HG02973 (cell line): ENCODE results near the gene MNS1.
"Not testable (repeated sequence)": the region's sequence is repeated elsewhere in the genome, so short reads cannot be mapped to it uniquely, and the experiment has no call there.

ENCODE experiments used
- ATAC-seq: cut with Tn5 transposase; IDR thresholded peaks from one replicate; pipeline ENCODE4 v1.9.1; 2021; ENCODE audit warnings: moderate library complexity; ENCODE audit not compliant: unreplicated experiment

MNS1 gene

GRCh38 chr15:56456229-56456628, 8.7 kb downstream of the MNS1 start:
- no peak for ATAC-seq

GRCh38 chr15:56454836-56455235, 10.1 kb downstream of the MNS1 start:
- no peak for ATAC-seq

- ATAC-seq = no peak
Measured at GRCh38 chr15:56445746-56446145, 19.2 kb downstream of the MNS1 start.

- no peak for ATAC-seq
Measured at GRCh38 chr15:56442354-56442753, 22.6 kb downstream of the MNS1 start.

GRCh38 chr15:56440214-56440770, 24.6 kb downstream of the MNS1 start:
- ATAC-seq = no peak

DNA sequence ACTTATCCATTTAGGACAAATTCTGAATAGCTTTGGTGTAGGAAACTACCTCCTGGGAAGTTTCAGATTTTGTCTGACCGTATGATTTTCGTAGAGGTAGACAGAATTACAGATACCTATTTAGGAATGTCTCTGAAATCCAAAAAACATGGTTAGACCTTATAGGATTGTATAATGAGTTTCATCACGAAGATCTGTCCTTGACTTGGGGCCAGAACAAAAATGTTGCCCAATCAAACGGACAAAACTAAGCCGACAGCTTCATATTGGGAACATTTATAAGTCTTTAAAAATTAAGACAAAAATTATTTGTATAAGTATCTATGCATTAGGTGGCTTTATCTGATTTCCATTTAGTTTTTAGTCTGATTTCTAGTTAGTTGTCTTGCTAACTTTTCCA, 32.6 kb downstream of the MNS1 start:
- ATAC-seq = no peak

DNA sequence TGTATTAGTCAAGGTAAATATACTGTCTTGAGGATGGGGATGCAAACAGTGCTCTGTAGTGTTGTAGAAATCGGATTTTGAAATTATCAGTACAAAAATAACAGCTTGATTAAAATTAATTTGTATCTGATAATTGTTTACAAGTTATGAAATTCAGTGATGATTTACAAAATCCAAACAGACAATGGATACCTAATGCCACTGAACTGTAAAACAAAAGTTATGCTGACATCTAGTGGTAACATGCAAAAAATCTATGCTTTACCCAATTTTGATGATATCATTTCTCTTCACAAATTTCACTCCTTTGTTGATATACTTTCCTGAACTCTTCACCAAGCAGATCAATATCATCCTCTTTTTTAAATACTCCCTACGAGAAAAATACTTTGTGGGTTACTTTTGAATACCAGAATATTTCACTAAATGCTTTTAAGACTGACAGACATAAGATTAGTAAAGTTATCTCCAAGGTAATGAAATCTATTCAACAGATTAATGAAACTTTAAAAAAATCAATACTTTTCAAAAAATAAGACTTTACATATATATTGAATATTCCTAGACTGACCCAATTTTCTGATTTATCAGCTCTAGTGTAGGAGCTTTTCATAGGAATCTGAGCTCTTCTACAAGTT, 36.0 kb downstream of the MNS1 start:
- ATAC-seq = no peak

GRCh38 chr15:56425976-56426375, 39.0 kb downstream of the MNS1 start:
- no peak for ATAC-seq

GRCh38 chr15:56425276-56425675, 39.7 kb downstream of the MNS1 start:
- ATAC-seq = no peak

DNA sequence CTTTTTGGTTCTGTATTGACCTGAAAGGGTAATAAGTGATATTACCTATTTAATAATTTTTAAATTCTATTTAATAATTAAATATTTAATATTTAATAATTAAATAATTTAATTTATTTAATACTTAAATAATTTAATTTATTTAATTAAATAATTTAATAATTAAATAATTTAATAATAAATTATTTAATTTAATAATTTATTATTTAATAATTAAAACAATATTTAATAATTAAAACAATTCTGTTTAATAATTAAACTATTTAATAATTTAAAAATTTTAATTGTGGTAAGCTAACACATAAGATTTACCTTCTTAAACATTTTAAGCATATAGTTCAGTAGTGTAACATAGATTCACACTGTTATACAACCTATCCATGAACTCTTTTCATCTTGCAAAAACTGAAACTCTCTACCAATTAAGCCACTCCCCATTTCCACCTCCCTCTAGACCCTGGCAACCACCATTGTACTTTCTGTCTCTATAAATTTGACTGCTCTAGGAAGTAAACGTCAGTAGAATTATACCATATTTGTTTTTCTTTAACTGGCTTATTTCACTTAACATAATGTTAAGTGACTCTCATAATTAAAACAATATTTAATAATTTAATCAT, 51.7 kb downstream of the MNS1 start:
- not testable (repeated sequence) for ATAC-seq

GRCh38 chr15:56411122-56411749, 53.7 kb downstream of the MNS1 start:
- no peak for ATAC-seq

DNA sequence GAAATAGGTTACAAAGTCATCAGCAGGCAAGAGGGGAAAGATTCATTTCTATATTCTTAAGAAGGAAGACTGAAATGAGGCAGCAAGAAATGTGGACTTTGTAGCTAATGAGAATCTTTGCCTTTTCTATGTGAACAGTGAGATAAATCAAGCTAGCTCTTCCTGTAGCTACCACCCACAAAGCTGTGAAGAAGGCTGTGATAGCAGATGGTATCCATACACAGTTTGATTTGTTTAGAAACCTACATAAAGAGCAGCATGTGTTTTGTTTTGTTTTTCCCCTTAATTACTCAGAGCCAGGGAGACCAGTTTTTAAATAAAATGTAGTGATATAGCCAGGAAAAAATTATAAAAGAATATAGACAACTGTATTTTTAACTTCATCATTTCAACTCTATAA, 54.2 kb downstream of the MNS1 start:
- no peak for ATAC-seq

DNA sequence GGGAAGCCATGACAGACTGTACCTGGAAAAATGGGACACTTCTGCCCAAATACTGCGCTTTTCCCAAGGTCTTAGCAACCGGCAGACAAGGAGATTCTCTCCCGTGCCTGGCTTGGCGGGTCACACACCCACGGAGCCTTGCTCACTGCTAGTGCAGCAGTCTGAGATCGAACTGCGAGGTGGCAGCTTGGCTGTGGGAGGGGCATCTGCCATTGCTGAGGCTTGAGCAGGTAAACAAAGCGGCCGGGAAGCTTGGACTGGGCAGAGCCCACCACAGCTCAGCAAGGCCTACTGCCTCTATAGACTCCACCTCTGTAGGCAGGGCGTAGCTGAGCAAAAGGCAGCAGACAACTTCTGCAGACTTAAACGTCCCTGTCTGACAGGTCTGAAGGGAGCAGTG, 65.7 kb downstream of the MNS1 start:
- ATAC-seq = not testable (repeated sequence)

DNA sequence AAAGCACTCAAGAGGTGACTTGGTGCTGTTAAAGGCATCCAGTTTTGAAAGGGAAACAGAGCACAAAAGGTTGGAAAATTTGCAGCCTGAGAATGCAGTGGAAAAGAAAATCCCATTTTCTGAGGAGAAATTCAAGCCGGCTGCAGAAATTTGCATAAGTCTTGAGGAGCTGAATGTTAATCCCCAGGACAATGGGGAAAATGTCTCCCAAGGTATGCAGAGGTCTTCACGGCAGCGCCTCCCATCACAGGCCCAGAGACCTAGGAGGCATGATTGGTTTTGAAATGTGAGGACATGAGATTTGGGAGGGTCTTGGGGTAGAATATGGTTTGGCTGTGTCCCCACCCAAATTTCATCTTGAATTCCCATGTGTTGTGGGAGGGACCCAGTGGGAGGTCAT, 67.6 kb downstream of the MNS1 start:
- ATAC-seq = not testable (repeated sequence)

GRCh38 chr15:56394909-56395308, 70.0 kb downstream of the MNS1 start:
- no peak for ATAC-seq

GRCh38 chr15:56393277-56393676, 71.7 kb downstream of the MNS1 start:
- ATAC-seq = no peak

DNA sequence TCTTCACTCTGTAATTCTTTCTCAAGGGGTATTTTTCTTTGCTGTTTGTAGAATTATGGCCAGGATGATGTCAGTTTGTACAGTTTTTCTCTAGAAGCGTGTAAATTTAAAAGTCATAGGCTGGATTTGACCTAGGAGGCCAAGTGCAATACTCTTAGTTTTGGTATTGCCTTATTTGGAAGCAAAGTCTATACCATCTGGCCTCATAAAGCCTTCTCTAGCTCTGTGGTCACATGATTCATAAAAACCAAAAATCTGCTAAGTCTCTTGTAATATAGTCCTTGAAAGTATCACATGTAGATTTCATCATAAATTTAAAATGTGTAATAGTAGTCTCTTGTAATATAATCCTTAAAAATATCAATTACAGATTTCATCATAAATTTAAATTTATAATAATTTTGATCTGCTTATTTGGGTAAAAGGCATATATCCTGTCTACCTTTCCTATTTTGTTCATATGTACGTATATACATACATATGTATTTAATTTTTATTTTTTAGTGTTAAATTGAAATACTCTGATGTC, 74.1 kb downstream of the MNS1 start:
- no peak for ATAC-seq

GRCh38 chr15:56385908-56386307, 79.0 kb downstream of the MNS1 start:
- ATAC-seq = no peak

GRCh38 chr15:56383010-56383409, 81.9 kb downstream of the MNS1 start:
- no peak for ATAC-seq
